ENCODE results near the gene TBXT.

TBXT gene

DNA sequence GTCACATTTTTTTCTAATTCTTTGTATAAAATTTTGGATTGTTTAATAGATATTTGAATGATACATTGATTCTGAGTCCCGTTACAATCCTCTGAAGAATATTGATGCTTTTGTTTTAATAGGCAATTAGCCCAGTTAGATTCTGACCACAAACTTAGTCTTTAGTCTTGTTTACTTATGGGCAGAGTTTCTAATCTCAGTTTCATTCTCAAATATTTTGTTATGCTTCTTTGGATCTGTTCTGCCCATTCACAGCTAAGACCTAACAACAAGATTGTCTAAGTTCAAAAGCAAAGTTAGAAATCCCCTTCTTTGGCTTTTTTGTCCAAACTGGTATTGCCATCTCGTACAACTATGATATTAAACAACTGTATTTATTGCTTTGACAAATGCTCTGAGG, 58.0 kb downstream of the TBXT start:
- no peak for DNase-seq

Data from stimulated activated CD4-positive, alpha-beta T cell treated with anti-CD3 and anti-CD28 coated beads, Interleukin-2, amount 100 ng/mL, for 24 hours (primary cell).